ENCODE results near the gene DLX2.
A peak's percentile ranks its signal among the peaks of the same experiment; 100 is the strongest.

DLX2 gene

DNA sequence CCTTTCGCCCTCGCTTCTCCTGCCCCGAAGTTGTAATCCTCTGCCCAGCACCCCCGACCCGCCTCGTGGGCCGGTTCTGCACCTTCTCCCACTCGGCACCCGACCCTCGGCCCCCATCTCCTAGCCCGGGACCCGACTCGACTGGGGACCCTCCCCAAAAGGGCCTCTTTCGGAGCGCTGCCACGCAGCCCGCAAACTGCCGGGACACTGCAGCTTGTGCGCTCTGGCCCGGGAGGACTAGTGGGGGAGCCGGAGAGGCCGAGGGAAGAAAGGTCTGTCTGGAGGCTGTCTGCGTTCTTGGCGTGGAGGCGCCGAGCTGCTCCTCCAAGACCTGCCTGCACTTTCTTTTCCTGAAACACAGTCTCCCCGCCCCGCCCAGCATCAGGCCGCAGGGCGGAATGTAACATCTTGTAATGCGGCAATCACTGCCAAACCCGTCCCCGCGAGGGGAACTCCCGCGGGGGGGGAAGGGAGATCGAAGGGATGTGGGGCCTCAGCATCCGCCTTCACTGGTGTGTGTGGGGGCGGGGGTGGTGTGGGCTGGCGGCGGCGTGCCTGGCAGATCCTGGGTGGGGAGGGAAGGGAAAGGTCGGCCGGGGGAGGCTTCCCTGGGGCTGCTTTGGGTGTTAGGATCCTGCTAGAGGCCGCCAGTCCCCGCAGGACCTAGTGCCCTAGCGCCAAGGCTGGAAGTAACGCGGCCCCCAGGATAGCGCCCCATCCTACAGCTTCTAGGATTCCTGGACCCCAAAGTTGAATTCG lies 7.4 kb downstream of the DLX2 start:
- CTCF ChIA-PET: interaction anchor here (0.5 to 0.7 kb wide), 6 partner anchors 93 to 554 kb away, joined by 3 to 8 read pairs (median 3); no protein-coding TSS in a partner anchor
- no peak for TF ChIP-seq CTCF (conservative IDR thresholded peaks at IDR 0.05; ENCODE audit: low read depth)
- H3K27ac ChIP-seq: peak overlapping the region; percentile 100
- peak; percentile 81 for DNase-seq (ENCODE audit: low spot score)
- POLR2A ChIA-PET (ENCODE audit: low non-redundant PET): no interaction called here

- peak overlapping the region; percentile 100 for H3K27ac ChIP-seq
- ChIA-PET CTCF (interaction anchor here (0.7 kb wide), 2 partner anchors 112 to 262 kb away, joined by 3 read pairs; no protein-coding TSS in a partner anchor), POLR2A (ENCODE audit: low non-redundant PET) (no interaction called here)
- TF ChIP-seq CTCF (conservative IDR thresholded peaks at IDR 0.05; ENCODE audit: low read depth): no peak
- DNase-seq (ENCODE audit: low spot score): no peak
Measured at GRCh38 chr2:172094294-172095145, 8.2 kb downstream of the DLX2 start.

DNA sequence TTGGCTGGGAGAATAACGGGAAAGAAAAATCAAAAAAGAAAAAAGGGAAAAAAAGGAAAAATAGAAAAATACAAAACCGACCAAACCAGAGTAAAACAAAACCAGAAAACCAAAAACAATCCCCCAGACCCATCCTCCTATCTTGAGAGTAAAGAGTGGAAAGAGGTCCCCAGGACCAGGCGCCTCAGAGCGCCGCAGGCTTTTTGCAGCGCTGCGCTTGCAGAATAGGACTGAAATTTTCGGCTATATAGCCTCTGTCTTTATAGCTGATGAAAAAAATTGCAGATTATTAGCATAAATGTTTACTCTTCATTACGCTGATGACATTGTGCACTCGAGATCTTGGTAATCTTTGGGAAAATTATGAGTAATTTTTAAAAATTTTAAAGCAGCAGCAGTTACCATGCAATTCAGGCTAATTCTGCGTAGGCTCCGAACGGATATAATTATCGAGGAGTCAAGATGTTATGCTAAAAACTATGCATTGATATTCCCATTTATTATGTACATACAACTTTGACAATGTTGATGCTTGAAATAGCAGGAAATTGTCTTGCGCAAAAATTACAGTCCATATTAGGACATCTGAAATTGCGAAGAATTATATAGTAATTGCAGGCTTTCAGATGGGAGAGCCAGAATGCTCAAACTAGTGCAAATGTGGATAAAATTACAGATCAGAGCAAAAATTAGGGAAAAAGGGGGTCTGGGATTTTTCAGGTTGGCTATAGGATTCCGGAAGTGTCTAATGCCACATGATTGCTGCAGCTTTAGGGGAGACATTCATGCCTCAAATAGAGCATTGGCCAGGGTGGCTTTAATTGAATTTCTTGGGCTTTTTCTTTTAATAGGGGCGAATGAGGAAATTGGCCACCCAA lies 9.0 kb downstream of the DLX2 start:
- POLR2A ChIA-PET (ENCODE audit: low non-redundant PET): no interaction called here
- no peak for TF ChIP-seq CTCF (conservative IDR thresholded peaks at IDR 0.05; ENCODE audit: low read depth)
- CTCF ChIA-PET: interaction anchor here (0.5 kb wide), 1 partner anchor 493 kb away, joined by 3 read pairs; no protein-coding TSS in a partner anchor
- peak overlapping the region; percentile 100 for H3K27ac ChIP-seq
- DNase-seq (ENCODE audit: low spot score): no peak

GRCh38 chr2:172092716-172093415 lies 9.8 kb downstream of the DLX2 start:
- TF ChIP-seq CTCF (conservative IDR thresholded peaks at IDR 0.05; ENCODE audit: low read depth): no peak
- no peak overlapping the region for H3K27ac ChIP-seq
- ChIA-PET CTCF (interaction anchor here (0.5 to 0.6 kb wide), 2 partner anchors 493 to 576 kb away, joined by 3 read pairs; no protein-coding TSS in a partner anchor), POLR2A (ENCODE audit: low non-redundant PET) (no interaction called here)
- no peak for DNase-seq (ENCODE audit: low spot score)

- H3K27ac ChIP-seq: no peak overlapping the region
- TF ChIP-seq CTCF (conservative IDR thresholded peaks at IDR 0.05; ENCODE audit: low read depth): no peak
- POLR2A ChIA-PET (ENCODE audit: low non-redundant PET): no interaction called here
- CTCF ChIA-PET: interaction anchor here (0.6 to 1.2 kb wide), 2 partner anchors 347 to 575 kb away, joined by 3 to 4 read pairs; no protein-coding TSS in a partner anchor
- DNase-seq (ENCODE audit: low spot score): no peak
Measured at GRCh38 chr2:172091761-172092566, 10.7 kb downstream of the DLX2 start.

Measured in RWPE1 (cell line).